ENCODE measurements around the gene ZNF423.

The ZNF423 gene

GRCh38 chr16:49780433-49780832 is 75.5 kb downstream of the ZNF423 start:
- no peak for DNase-seq

- DNase-seq, result no peak
These were observed 75.9 kb downstream of the ZNF423 start for GRCh38 chr16:49779979-49780378.

GRCh38 chr16:49778202-49778930 is 77.5 kb downstream of the ZNF423 start:
- DNase-seq, result no peak

GRCh38 chr16:49776734-49777133 is 79.2 kb downstream of the ZNF423 start:
- no peak for DNase-seq

GRCh38 chr16:49776085-49776595 is 79.8 kb downstream of the ZNF423 start:
- no peak for DNase-seq

- DNase-seq, result no peak
These were observed 80.3 kb downstream of the ZNF423 start for GRCh38 chr16:49775581-49775980.

- DNase-seq, result no peak
These were observed 80.9 kb downstream of the ZNF423 start for GRCh38 chr16:49775018-49775417.

- no peak for DNase-seq
These were observed 82.1 kb downstream of the ZNF423 start for GRCh38 chr16:49773534-49774475.

GRCh38 chr16:49767998-49768397 is 87.9 kb downstream of the ZNF423 start:
- no peak for DNase-seq

- DNase-seq, result no peak
These were observed 88.5 kb downstream of the ZNF423 start for GRCh38 chr16:49767414-49767813.

- no peak for DNase-seq
These were observed 89.7 kb downstream of the ZNF423 start for GRCh38 chr16:49766225-49766624.

- DNase-seq, result no peak
These were observed 92.1 kb downstream of the ZNF423 start for GRCh38 chr16:49763826-49764225.

- DNase-seq, result no peak
These were observed 95.1 kb downstream of the ZNF423 start for GRCh38 chr16:49760815-49761214.

GRCh38 chr16:49757559-49758069 is 98.3 kb downstream of the ZNF423 start:
- no peak for DNase-seq

- no peak for DNase-seq
These were observed 98.9 kb downstream of the ZNF423 start for GRCh38 chr16:49756775-49757558.

GRCh38 chr16:49755716-49756505 is 100.0 kb downstream of the ZNF423 start:
- no peak for DNase-seq

GRCh38 chr16:49755313-49755620 is 100.6 kb downstream of the ZNF423 start:
- DNase-seq, result peak in 1 of 2 donors; percentile 32

GRCh38 chr16:49754495-49755312 is 101.2 kb downstream of the ZNF423 start:
- no peak for DNase-seq

GRCh38 chr16:49750341-49751000 is 105.4 kb downstream of the ZNF423 start:
- DNase-seq, result no peak

GRCh38 chr16:49749816-49750215 is 106.1 kb downstream of the ZNF423 start:
- no peak for DNase-seq

GRCh38 chr16:49748322-49748721 is 107.6 kb downstream of the ZNF423 start:
- DNase-seq, result no peak

All from hippocampal formation (tissue), 2 donors.